Panc1 (cell line): ENCODE results near the gene CCNO. TPM values are rescaled to one million over a fixed set of nuclear protein-coding genes. Genes with fewer than 3 reads are reported as not detected.

Source experiments
- ATAC-seq: fragments of 200-7000 bp; cut with Tn5 transposase; 2 replicates; pipeline ENCODE4 v1.9.1; 2020; ENCODE audit warnings: mild to moderate bottlenecking, moderate library complexity
- BruUV-seq: library from RNA; stranded (reverse); fragments of 400-500 nt; replicated peaks from 2 replicates; lab custom pipeline; 2021; lab: Mats Ljungman, UMichigan
- CTCF ChIA-PET: fragments of 300-600 bp; sonication (Branson Sonifier 250); formaldehyde crosslinking; loops from one replicate; lab custom pipeline; 2022; ENCODE audit warnings: antibody characterized with exemption; lab: Charles Lee
- POLR2A ChIA-PET: fragments of 300-600 bp; sonication (Branson Sonifier 250); formaldehyde crosslinking; loops from one replicate; lab custom pipeline; 2022; ENCODE audit warnings: antibody characterized with exemption; lab: Charles Lee
- DNase-seq: peaks from one replicate; pipeline ENCODE4 v3.0.0-alpha.2; 2010; ENCODE audit warnings: low read depth, low spot score
- H3K27ac ChIP-seq: 2 replicates; pipeline ENCODE4 v1.5.1; 2011; ENCODE audit warnings: mild to moderate bottlenecking, low read length, inconsistent platforms
- H3K27me3 ChIP-seq: fragments of 200-500 bp; sonication (Bioruptor generic); 2 replicates; pipeline ENCODE4 v1.6.0; 2014; ENCODE audit warnings: low read length, inconsistent platforms; ENCODE audit not compliant: control insufficient read depth, insufficient read depth
- H3K36me3 ChIP-seq: fragments of 200-500 bp; sonication (Bioruptor generic); 2 replicates; pipeline ENCODE4 v1.5.1; 2014; ENCODE audit warnings: inconsistent platforms, mild to moderate bottlenecking, low read length, moderate library complexity; ENCODE audit not compliant: control insufficient read depth, insufficient read depth
- H3K4me1 ChIP-seq: 2 replicates; pipeline ENCODE4 v1.5.1; 2011; ENCODE audit warnings: inconsistent platforms, mild to moderate bottlenecking, low read length, moderate library complexity; ENCODE audit not compliant: control insufficient read depth, insufficient read depth
- H3K4me3 ChIP-seq, 2 experiments: 2 replicates each; pipeline ENCODE4 v1.5.1; 2011 to 2012; ENCODE audit warnings: low read depth in 2 of 2, low read length in 2 of 2, mild to moderate bottlenecking in 2 of 2, inconsistent platforms in 1 of 2, moderate library complexity in 1 of 2
- H3K9me3 ChIP-seq: fragments of 200-500 bp; sonication (Bioruptor generic); 2 replicates; pipeline ENCODE4 v1.5.1; 2014; ENCODE audit warnings: low read depth, mild to moderate bottlenecking, inconsistent platforms, low read length, moderate library complexity; ENCODE audit not compliant: control insufficient read depth, insufficient read depth
- POLR2AphosphoS5 ChIP-seq: IDR thresholded peaks from 2 replicates; pipeline ENCODE4 v1.6.1; 2012; ENCODE audit warnings: mild to moderate bottlenecking, low read depth, low read length, moderate library complexity
- SIN3A ChIP-seq: IDR thresholded peaks from 2 replicates; pipeline ENCODE4 v1.6.1; 2012; ENCODE audit warnings: low read depth, mild to moderate bottlenecking, low read length, moderate library complexity, borderline replicate concordance; ENCODE audit not compliant: insufficient read depth
- TCF7L2 ChIP-seq: IDR thresholded peaks from 2 replicates; pipeline ENCODE4 v1.6.1; 2011; ENCODE audit warnings: mild to moderate bottlenecking, low read depth, low read length, inconsistent platforms
- in situ Hi-C: cut with HindIII; loops from 2 replicates; pipeline ENCODE4 v1.10.0; 2016; ENCODE audit warnings: low sequenced_read_pairs, low pct_unique_long_range_greater_than_20kb
- intact Hi-C: fragments of 100-400 bp; cut with micrococcal nuclease; formaldehyde crosslinking; loops from one replicate; pipeline ENCODE4 v1.10.0; 2022; ENCODE audit not compliant: unreplicated experiment
- total RNA-seq: library from RNA; stranded (reverse); gene quantifications from one replicate; pipeline ENCODE4 v1.2.1, GENCODE V29; 2021; ENCODE audit not compliant: unreplicated experiment
- TF ChIP-seq, protein P1 (sequence below), 2 experiments: IDR thresholded peaks; 2 replicates each; pipeline ENCODE4 v1.6.1; 2011 to 2012; ENCODE audit warnings: low read depth in 2 of 2, control low read depth in 1 of 2, low read length in 1 of 2, mild to moderate bottlenecking in 1 of 2, moderate library complexity in 1 of 2; ENCODE audit not compliant: insufficient read depth in 1 of 2
- TF ChIP-seq, protein P2 (sequence below): fragments of 450-650 bp; IDR thresholded peaks from 2 replicates; pipeline ENCODE4 v1.5.1; 2017; ENCODE audit warnings: mild to moderate bottlenecking

CCNO gene
- total RNA-seq, 1 experiment from 2014 or later: 12.3 TPM

DNA sequence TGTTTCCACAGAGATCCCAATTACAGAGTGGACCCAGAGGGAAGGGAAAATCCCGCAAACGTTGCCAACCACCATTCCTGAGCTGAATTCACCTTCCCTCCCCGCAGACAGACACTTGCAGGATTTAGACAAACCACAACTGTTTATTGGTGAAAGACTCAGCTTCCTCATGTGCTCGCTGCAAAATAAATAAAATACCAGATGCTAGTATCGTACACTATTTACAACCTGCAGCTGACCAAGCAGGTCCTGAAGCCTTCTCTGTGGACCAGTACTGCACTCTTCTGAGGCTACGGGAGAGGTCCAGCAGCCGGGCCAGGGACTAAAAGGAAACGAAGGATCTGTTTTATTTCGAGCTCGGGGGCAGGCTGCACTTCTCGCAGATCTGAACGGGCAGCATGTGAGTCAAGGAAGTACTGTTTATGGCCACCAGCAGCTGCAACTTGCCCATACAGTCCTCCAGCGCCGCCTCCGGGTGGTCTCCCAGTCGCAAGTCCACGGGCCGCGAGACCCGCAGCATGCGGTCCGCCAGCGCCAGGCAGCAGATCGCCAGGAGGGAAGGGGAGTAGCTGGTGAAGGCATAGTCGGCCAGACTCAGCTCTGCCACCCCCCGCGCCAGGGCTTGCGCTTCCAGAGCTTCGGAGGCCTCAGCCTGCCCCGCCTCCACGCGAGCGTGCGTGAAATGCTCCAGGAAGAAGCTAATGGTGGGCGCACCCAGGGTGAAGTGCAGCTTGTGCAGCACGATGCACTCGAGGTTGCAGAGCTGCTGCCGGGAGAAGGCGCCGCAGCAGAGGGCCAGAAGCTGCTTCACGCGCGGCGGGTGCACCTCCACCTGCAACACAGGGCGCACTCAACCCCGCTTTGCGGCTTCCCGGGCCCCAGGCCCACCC is 2.1 kb downstream of the CCNO start:
- Histone ChIP-seq H3K9me3 (no peaks in the 10 kb centered on the region), H3K4me1 (peaks cover 19% of the 10 kb centered on the region), H3K27ac (no peak overlapping the region; the same call in 1 of the 2 replicates), H3K27me3 (peaks cover 3% of the 10 kb centered on the region; the same call in 1 of the 2 replicates), H3K4me3 (peak overlapping the region; percentile 60 to 89), H3K36me3 (no peaks in the 10 kb centered on the region; the same call in 1 of the 2 replicates)
- no peak for ATAC-seq
- intact Hi-C loops: no loop called here
- ChIA-PET CTCF (interaction anchor here (1.3 kb wide), 1 partner anchor 59 kb away, joined by 4 read pairs; no protein-coding TSS in a partner anchor), POLR2A (no interaction called here)
- in situ Hi-C loops: no loop called here
- TSS peak; percentile 79 for BruUV-seq
- TF ChIP-seq, protein P1, sequence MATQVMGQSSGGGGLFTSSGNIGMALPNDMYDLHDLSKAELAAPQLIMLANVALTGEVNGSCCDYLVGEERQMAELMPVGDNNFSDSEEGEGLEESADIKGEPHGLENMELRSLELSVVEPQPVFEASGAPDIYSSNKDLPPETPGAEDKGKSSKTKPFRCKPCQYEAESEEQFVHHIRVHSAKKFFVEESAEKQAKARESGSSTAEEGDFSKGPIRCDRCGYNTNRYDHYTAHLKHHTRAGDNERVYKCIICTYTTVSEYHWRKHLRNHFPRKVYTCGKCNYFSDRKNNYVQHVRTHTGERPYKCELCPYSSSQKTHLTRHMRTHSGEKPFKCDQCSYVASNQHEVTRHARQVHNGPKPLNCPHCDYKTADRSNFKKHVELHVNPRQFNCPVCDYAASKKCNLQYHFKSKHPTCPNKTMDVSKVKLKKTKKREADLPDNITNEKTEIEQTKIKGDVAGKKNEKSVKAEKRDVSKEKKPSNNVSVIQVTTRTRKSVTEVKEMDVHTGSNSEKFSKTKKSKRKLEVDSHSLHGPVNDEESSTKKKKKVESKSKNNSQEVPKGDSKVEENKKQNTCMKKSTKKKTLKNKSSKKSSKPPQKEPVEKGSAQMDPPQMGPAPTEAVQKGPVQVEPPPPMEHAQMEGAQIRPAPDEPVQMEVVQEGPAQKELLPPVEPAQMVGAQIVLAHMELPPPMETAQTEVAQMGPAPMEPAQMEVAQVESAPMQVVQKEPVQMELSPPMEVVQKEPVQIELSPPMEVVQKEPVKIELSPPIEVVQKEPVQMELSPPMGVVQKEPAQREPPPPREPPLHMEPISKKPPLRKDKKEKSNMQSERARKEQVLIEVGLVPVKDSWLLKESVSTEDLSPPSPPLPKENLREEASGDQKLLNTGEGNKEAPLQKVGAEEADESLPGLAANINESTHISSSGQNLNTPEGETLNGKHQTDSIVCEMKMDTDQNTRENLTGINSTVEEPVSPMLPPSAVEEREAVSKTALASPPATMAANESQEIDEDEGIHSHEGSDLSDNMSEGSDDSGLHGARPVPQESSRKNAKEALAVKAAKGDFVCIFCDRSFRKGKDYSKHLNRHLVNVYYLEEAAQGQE (IDR thresholded peaks at IDR 0.05; ENCODE audit: insufficient read depth in 1 of 2, low read depth in 2 of 2, low read length in 1 of 2): no peak
- no peak for TF ChIP-seq POLR2AphosphoS5
- no peak for TF ChIP-seq SIN3A
- TF ChIP-seq, protein P2, sequence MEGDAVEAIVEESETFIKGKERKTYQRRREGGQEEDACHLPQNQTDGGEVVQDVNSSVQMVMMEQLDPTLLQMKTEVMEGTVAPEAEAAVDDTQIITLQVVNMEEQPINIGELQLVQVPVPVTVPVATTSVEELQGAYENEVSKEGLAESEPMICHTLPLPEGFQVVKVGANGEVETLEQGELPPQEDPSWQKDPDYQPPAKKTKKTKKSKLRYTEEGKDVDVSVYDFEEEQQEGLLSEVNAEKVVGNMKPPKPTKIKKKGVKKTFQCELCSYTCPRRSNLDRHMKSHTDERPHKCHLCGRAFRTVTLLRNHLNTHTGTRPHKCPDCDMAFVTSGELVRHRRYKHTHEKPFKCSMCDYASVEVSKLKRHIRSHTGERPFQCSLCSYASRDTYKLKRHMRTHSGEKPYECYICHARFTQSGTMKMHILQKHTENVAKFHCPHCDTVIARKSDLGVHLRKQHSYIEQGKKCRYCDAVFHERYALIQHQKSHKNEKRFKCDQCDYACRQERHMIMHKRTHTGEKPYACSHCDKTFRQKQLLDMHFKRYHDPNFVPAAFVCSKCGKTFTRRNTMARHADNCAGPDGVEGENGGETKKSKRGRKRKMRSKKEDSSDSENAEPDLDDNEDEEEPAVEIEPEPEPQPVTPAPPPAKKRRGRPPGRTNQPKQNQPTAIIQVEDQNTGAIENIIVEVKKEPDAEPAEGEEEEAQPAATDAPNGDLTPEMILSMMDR: no peak
- no peak for TF ChIP-seq TCF7L2
- no peak for DNase-seq

DNA sequence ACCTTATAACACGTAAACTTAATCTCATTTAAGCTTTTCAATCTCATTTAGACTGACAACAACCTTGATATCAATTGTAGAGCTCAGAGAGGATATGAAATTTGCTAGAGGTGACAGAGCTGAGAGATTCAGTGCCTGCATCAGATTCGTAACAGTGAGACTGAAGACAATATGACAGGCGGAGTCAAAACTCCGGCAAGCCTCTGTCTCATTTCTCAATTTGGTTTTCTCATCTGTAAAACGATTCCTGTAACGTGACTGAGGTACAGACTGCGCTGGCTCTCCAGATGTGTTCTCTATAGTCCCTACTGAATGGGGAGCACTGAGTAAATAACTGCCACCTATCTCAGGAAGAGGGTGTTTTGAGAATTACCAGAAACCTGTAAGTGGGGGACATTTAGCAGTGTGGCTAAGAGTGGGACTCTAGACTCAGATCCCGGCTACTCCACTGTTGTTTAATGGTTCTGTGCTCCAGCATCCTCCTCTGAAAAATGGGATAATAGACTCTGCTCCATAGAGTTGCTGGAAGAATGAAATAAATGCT is 3.2 kb downstream of the CCNO start:
- in situ Hi-C loops (no loop called here), intact Hi-C loops (no loop called here)
- DNase-seq (no peak), ATAC-seq (no peak)
- no TSS peak for BruUV-seq
- H3K27ac ChIP-seq: no peak overlapping the region
- H3K4me3 ChIP-seq: no peak overlapping the region
- no peaks in the 10 kb centered on the region for H3K9me3 ChIP-seq
- ChIA-PET POLR2A (interaction anchor here (0.6 kb wide), 1 partner anchor 254 kb away, joined by 8 read pairs; no protein-coding TSS in a partner anchor), CTCF (no interaction called here)
- peaks cover 3% of the 10 kb centered on the region; the same call in 1 of the 2 replicates for H3K27me3 ChIP-seq
- no peaks in the 10 kb centered on the region; the same call in 1 of the 2 replicates for H3K36me3 ChIP-seq
- peaks cover 22% of the 10 kb centered on the region for H3K4me1 ChIP-seq
- TF ChIP-seq, protein P2: no peak
- no peak for TF ChIP-seq TCF7L2
- TF ChIP-seq POLR2AphosphoS5: no peak
- TF ChIP-seq, protein P1 (IDR thresholded peaks at IDR 0.05; ENCODE audit: insufficient read depth in 1 of 2, low read depth in 2 of 2, low read length in 1 of 2): no peak
- TF ChIP-seq SIN3A: no peak
